Osteoblast (primary cell): ENCODE data around the gene DNAH11. TPM values are rescaled to one million over a fixed set of nuclear protein-coding genes. Genes with fewer than 3 reads are reported as not detected.
"Not testable (repeated sequence)": the region's sequence is repeated elsewhere in the genome, so short reads cannot be mapped to it uniquely, and the experiment has no call there.

ENCODE experiments used
- DNase-seq: peaks from one replicate; pipeline ENCODE4 v3.0.0; 2011; ENCODE audit warnings: low spot score, mixed read lengths; ENCODE audit not compliant: insufficient read length; ENCODE audit errors: missing footprints
- H2AFZ ChIP-seq: 2 replicates; pipeline ENCODE4 v1.6.0; 2011; ENCODE audit warnings: mild to moderate bottlenecking, low read length
- H3K27ac ChIP-seq: 2 replicates; pipeline ENCODE4 v1.5.1; 2011; ENCODE audit warnings: mild to moderate bottlenecking, low read depth, low read length, moderate library complexity
- H3K27me3 ChIP-seq: 2 replicates; pipeline ENCODE4 v1.6.0; 2012; ENCODE audit warnings: mild to moderate bottlenecking, control low read depth, inconsistent platforms, low read length, moderate library complexity; ENCODE audit not compliant: insufficient read depth
- H3K36me3 ChIP-seq: 2 replicates; pipeline ENCODE4 v1.5.1; 2011; ENCODE audit warnings: mild to moderate bottlenecking, low read length, control low read depth, moderate library complexity; ENCODE audit not compliant: insufficient read depth
- H3K4me1 ChIP-seq: 2 replicates; pipeline ENCODE4 v1.5.1; 2011; ENCODE audit warnings: mild to moderate bottlenecking, low read length, control low read depth, moderate library complexity; ENCODE audit not compliant: insufficient read depth
- H3K4me2 ChIP-seq: 2 replicates; pipeline ENCODE4 v1.6.0; 2011; ENCODE audit warnings: mild to moderate bottlenecking, low read length; ENCODE audit not compliant: insufficient read depth
- H3K4me3 ChIP-seq: fragments of 200-600 bp; sonication (generic); 3 replicates; pipeline ENCODE4 v1.5.1; 2012; ENCODE audit warnings: mild to moderate bottlenecking, low read length, inconsistent platforms; ENCODE audit not compliant: insufficient read depth
- H3K79me2 ChIP-seq: 2 replicates; pipeline ENCODE4 v1.6.0; 2012; ENCODE audit warnings: mild to moderate bottlenecking, low read length, control low read depth, inconsistent platforms; ENCODE audit not compliant: insufficient read depth
- H3K9me3 ChIP-seq: 2 replicates; pipeline ENCODE4 v1.5.1; 2011; ENCODE audit warnings: low read depth, low read length, control low read depth
- H4K20me1 ChIP-seq: 2 replicates; pipeline ENCODE4 v1.6.0; 2012; ENCODE audit warnings: mild to moderate bottlenecking, low read length, control low read depth; ENCODE audit not compliant: insufficient read depth
- CTCF ChIP-seq: IDR thresholded peaks from 2 replicates; pipeline ENCODE4 v1.5.1; 2011; ENCODE audit warnings: mild to moderate bottlenecking, low read depth, low read length, moderate library complexity; ENCODE audit errors: extremely low read depth
- total RNA-seq: library from RNA; depleted of rRNA; stranded (reverse); fragments of >200 nt; gene quantifications from 2 replicates; pipeline ENCODE4 v1.2.3, GENCODE V29; 2012

Gene DNAH11
- total RNA-seq, 1 donor: 1.1 TPM

- Histone ChIP-seq H3K4me1 (no peaks in the 10 kb centered on the region), H2AFZ (no peak overlapping the region), H3K79me2 (no peaks in the 10 kb centered on the region), H3K27ac (no peak overlapping the region), H3K36me3 (no peaks in the 10 kb centered on the region), H3K4me2 (no peak overlapping the region), H3K27me3 (no peaks in the 10 kb centered on the region), H3K9me3 (no peaks in the 10 kb centered on the region), H4K20me1 (no peaks in the 10 kb centered on the region), H3K4me3 (no peak overlapping the region)
- DNase-seq: no peak
- TF ChIP-seq CTCF: no peak
Observed at GRCh38 chr7:21670496-21670895, 127.7 kb downstream of the DNAH11 start.

DNA sequence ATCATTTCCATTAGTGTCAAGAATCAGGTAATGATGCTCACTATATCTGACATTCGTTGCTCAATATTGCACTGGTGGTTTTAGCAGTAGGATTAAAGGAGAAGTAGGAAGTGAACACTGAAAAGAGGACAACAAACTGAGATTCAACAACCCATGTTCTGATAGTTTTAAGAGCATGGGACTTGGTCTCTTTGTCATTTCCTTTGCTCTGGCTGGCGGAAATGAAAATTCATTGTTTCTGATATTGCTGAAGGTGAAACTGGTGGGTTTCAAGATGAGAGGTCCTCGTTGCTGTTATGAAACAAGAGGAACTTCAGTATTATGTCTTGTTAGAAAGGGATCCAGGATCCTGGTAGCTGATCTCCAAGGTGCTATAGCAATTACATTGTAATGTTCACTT is 129.0 kb downstream of the DNAH11 start:
- no peak for TF ChIP-seq CTCF
- DNase-seq: no peak
- Histone ChIP-seq H3K4me2 (no peak overlapping the region), H3K27ac (no peak overlapping the region), H2AFZ (no peak overlapping the region), H3K4me1 (no peaks in the 10 kb centered on the region), H3K79me2 (no peaks in the 10 kb centered on the region), H3K36me3 (no peaks in the 10 kb centered on the region), H4K20me1 (no peaks in the 10 kb centered on the region), H3K27me3 (no peaks in the 10 kb centered on the region), H3K4me3 (no peak overlapping the region), H3K9me3 (no peaks in the 10 kb centered on the region)

DNA sequence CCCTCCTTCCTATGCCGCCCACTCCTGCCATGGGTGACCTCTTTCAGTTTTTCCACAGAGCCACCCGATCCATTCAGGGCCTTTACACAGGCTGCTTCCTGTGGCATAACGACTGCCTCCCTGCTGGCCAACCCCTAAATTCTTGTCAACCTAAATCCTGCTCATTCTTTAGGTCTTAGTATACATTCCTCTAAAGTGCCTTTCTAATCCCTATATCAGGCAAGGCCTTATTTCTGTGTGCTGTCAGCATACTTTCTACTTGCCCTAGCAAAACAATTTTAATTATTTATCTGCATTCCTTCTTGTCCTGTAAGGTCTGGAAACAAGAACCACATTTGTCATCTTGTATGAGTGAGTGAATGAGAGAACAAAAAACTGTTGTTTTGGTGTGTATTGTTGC is 132.4 kb downstream of the DNAH11 start:
- Histone ChIP-seq H4K20me1 (no peaks in the 10 kb centered on the region), H3K4me3 (no peak overlapping the region), H3K27me3 (no peaks in the 10 kb centered on the region), H3K4me1 (no peaks in the 10 kb centered on the region), H3K27ac (no peak overlapping the region), H2AFZ (no peak overlapping the region), H3K9me3 (no peaks in the 10 kb centered on the region), H3K4me2 (no peak overlapping the region), H3K36me3 (no peaks in the 10 kb centered on the region), H3K79me2 (no peaks in the 10 kb centered on the region)
- no peak for TF ChIP-seq CTCF
- DNase-seq: no peak

- Histone ChIP-seq H3K27me3 (no peaks in the 10 kb centered on the region), H2AFZ (no peak overlapping the region), H3K79me2 (no peaks in the 10 kb centered on the region), H3K27ac (no peak overlapping the region), H3K4me3 (no peak overlapping the region), H3K9me3 (no peaks in the 10 kb centered on the region), H3K4me2 (no peak overlapping the region), H3K36me3 (no peaks in the 10 kb centered on the region), H3K4me1 (no peaks in the 10 kb centered on the region), H4K20me1 (no peaks in the 10 kb centered on the region)
- no peak for TF ChIP-seq CTCF
- no peak for DNase-seq
Observed at GRCh38 chr7:21690705-21691104, 147.9 kb downstream of the DNAH11 start.

DNA sequence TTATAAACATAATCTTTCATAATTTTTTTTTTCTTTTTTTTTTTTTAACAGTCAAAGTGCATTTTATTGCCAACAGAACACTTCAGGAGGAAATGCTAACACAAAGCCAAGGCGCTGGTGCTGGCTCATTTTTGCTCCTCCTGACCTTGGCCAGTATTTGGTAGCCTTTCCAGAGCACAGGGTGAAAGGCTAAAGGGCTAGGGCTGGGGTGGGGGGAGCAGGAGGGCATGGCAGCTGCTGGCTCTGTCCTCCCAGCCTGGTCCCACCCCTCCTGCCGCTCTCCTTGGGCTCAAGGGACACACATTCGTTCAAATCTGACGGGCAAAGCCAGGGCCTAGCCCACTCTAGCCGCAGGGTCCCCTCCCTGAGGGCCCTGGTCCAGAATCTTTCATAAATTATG is 148.3 kb downstream of the DNAH11 start:
- H2AFZ ChIP-seq, H3K79me2 ChIP-seq, H3K4me2 ChIP-seq, H3K9me3 ChIP-seq, H3K27ac ChIP-seq, H3K4me3 ChIP-seq, H3K27me3 ChIP-seq, H4K20me1 ChIP-seq, DNase-seq, H3K4me1 ChIP-seq, H3K36me3 ChIP-seq: not testable (repeated sequence)

GRCh38 chr7:21700587-21700986 is 157.7 kb downstream of the DNAH11 start:
- not testable (repeated sequence) for H3K79me2 ChIP-seq, H2AFZ ChIP-seq, DNase-seq, H3K4me3 ChIP-seq, H3K4me2 ChIP-seq, H3K4me1 ChIP-seq, H3K36me3 ChIP-seq, H3K27ac ChIP-seq, H3K27me3 ChIP-seq, H4K20me1 ChIP-seq, H3K9me3 ChIP-seq
